A549 (cell line): ENCODE measurements around the gene POT1. TPM values are rescaled to one million over a fixed set of nuclear protein-coding genes. Genes with fewer than 3 reads are reported as not detected.

Experiments used
- ATAC-seq, 2 experiments: fragments of 200-7000 bp in 1 of 2; fragments of >200 bp in 1 of 2; cut with Nextera tagmentation in 1 of 2; cut with Tn5 transposase in 1 of 2; 3 replicates each; pipeline versions ENCODE4 v1.8.0 to v1.9.1; 2018 to 2020; ENCODE audit warnings: mild to moderate bottlenecking in 1 of 2, moderate library complexity in 1 of 2
- CTCF ChIA-PET: fragments of 300-600 bp; sonication (Branson Sonifier 250); formaldehyde crosslinking; extraction: SDS; loops from one replicate; lab custom pipeline; 2021; ENCODE audit warnings: antibody characterized with exemption, inconsistent platforms; lab: Yijun Ruan, JAX
- POLR2A ChIA-PET: fragments of 350-600 bp; formaldehyde crosslinking; extraction: SDS; loops from one replicate; lab custom pipeline; 2021; ENCODE audit warnings: antibody characterized with exemption, inconsistent platforms; lab: Yijun Ruan, JAX
- DNase-seq, 2 experiments: peaks; one replicate each; pipeline versions ENCODE4 v3.0.0 to v3.0.0-alpha.2; 2011 to 2016; ENCODE audit warnings: low read depth in 1 of 2, low spot score in 1 of 2
- FAIRE-seq: peaks from 2 replicates; lab custom pipeline; 2011; peaks lifted over from hg19 to GRCh38; lab: Jason Lieb, UNC
- H3K27ac ChIP-seq, 2 experiments: fragments of >200 bp; sonication (Bioruptor Twin); formaldehyde crosslinking; 3 replicates each; pipeline ENCODE4 v1.5.1; 2016 to 2017
- H3K4me1 ChIP-seq: fragments of >200 bp; sonication (Bioruptor Twin); formaldehyde crosslinking; 3 replicates; pipeline ENCODE4 v1.6.1; 2016
- H3K4me2 ChIP-seq: fragments of >200 bp; sonication (Bioruptor Twin); formaldehyde crosslinking; 3 replicates; pipeline ENCODE4 v1.6.1; 2016
- H3K4me3 ChIP-seq: fragments of >200 bp; sonication (Bioruptor Twin); formaldehyde crosslinking; 3 replicates; pipeline ENCODE4 v1.5.1; 2016
- H3K9me3 ChIP-seq: fragments of >200 bp; sonication (Bioruptor Twin); formaldehyde crosslinking; 3 replicates; pipeline ENCODE4 v1.6.1; 2016
- ATOH8 ChIP-seq: fragments of 250-450 bp; sonication (Bioruptor Pico); IDR thresholded peaks from 2 replicates; pipeline ENCODE4 v1.5.0; 2020; ENCODE audit warnings: low read depth, mild to moderate bottlenecking, moderate library complexity
- BHLHE40 ChIP-seq: IDR thresholded peaks from 2 replicates; pipeline ENCODE4 v1.6.1; 2012; ENCODE audit warnings: low read depth, low read length, inconsistent platforms
- CBX2 ChIP-seq: fragments of 200-600 bp; sonication (generic); IDR thresholded peaks from 2 replicates; pipeline ENCODE4 v1.6.1; 2016; ENCODE audit warnings: low read depth, mild to moderate bottlenecking, borderline replicate concordance
- CHD4 ChIP-seq: fragments of 200-600 bp; sonication (generic); IDR thresholded peaks from 2 replicates; pipeline ENCODE4 v1.6.1; 2016; ENCODE audit warnings: antibody characterized with exemption, mild to moderate bottlenecking, borderline replicate concordance
- EHMT2 ChIP-seq: fragments of 200-600 bp; sonication (generic); IDR thresholded peaks from 2 replicates; pipeline ENCODE4 v1.6.1; 2016; ENCODE audit warnings: antibody characterized with exemption, low read depth, mild to moderate bottlenecking, moderate library complexity
- FOXS1 ChIP-seq: fragments of 250-450 bp; sonication (Bioruptor Pico); IDR thresholded peaks from 2 replicates; pipeline ENCODE4 v1.5.0; 2020; ENCODE audit warnings: mild to moderate bottlenecking, moderate library complexity
- GATA3 ChIP-seq: IDR thresholded peaks from 2 replicates; pipeline ENCODE4 v1.6.1; 2012; ENCODE audit warnings: borderline replicate concordance
- HMGXB4 ChIP-seq: fragments of 250-450 bp; sonication (Bioruptor Pico); IDR thresholded peaks from 2 replicates; pipeline ENCODE4 v1.5.0; 2021; ENCODE audit warnings: mild to moderate bottlenecking, moderate library complexity, borderline replicate concordance
- HOXB5 ChIP-seq: fragments of 250-450 bp; sonication (Bioruptor Pico); IDR thresholded peaks from 2 replicates; pipeline ENCODE4 v1.5.0; 2020; ENCODE audit warnings: mild to moderate bottlenecking, moderate library complexity
- JUN ChIP-seq, 2 experiments: fragments of >200 bp; sonication (Bioruptor Twin); formaldehyde crosslinking; IDR thresholded peaks; 2 replicates in 1 of 2; 3 replicates in 1 of 2; pipeline ENCODE4 v1.6.1; 2016 to 2017
- JUNB ChIP-seq: fragments of >200 bp; sonication (Bioruptor Twin); formaldehyde crosslinking; IDR thresholded peaks from 2 replicates; pipeline ENCODE4 v1.6.1; 2016
- MYC ChIP-seq: IDR thresholded peaks from 2 replicates; pipeline ENCODE4 v1.6.1; 2012; ENCODE audit warnings: mild to moderate bottlenecking, inconsistent platforms, low read length, improper control_type of control experiment, borderline replicate concordance
- NPAS2 ChIP-seq: fragments of 250-450 bp; sonication (Bioruptor Pico); IDR thresholded peaks from 2 replicates; pipeline ENCODE4 v1.8.0; 2022; ENCODE audit warnings: mild to moderate bottlenecking, moderate library complexity, borderline replicate concordance
- NR3C1 ChIP-seq: fragments of >200 bp; sonication (Bioruptor Twin); formaldehyde crosslinking; IDR thresholded peaks from 3 replicates; pipeline ENCODE4 v1.6.1; 2017
- PHF8 ChIP-seq: fragments of 200-600 bp; sonication (generic); IDR thresholded peaks from 2 replicates; pipeline ENCODE4 v1.6.1; 2016; ENCODE audit warnings: low read depth, mild to moderate bottlenecking, antibody characterized with exemption, moderate library complexity, borderline replicate concordance
- RNF2 ChIP-seq: fragments of 200-600 bp; sonication (generic); IDR thresholded peaks from 2 replicates; pipeline ENCODE4 v1.6.1; 2016; ENCODE audit warnings: low read depth, mild to moderate bottlenecking, antibody characterized with exemption, moderate library complexity, borderline replicate concordance
- SMC3 ChIP-seq: fragments of >200 bp; sonication (Bioruptor Twin); formaldehyde crosslinking; IDR thresholded peaks from 3 replicates; pipeline ENCODE4 v1.6.1; 2018; ENCODE audit warnings: inconsistent platforms
- ZNF302 ChIP-seq: fragments of 250-450 bp; sonication (Bioruptor Pico); IDR thresholded peaks from 2 replicates; pipeline ENCODE4 v1.9.0; 2021; ENCODE audit warnings: inconsistent platforms, mild to moderate bottlenecking, moderate library complexity
- ZSCAN20 ChIP-seq: fragments of 250-450 bp; sonication (Bioruptor Pico); IDR thresholded peaks from 2 replicates; pipeline ENCODE4 v1.8.0; 2022; ENCODE audit warnings: mild to moderate bottlenecking, moderate library complexity
- WGBS: methylation state at CpG from one replicate; pipeline ENCODE4 v1.1.6; 2017; ENCODE audit errors: missing lambda C conversion rate; 5-methylcytosine and 5-hydroxymethylcytosine counted together
- polyA plus RNA-seq, 4 experiments: library from polyadenylated mRNA; depleted of rRNA in 3 of 4; stranded (reverse); fragments of >200 nt; fragmentation: RNase III in 1 of 4; extraction: RNeasy Plus Mini Kit Qiagen cat#74134 plus additional on column Dnase treatment in 1 of 4; gene quantifications; 2 replicates in 3 of 4; 3 replicates in 1 of 4; pipeline ENCODE4 v1.2.3, GENCODE V29; 2011 to 2017
- TF ChIP-seq, protein P1 (sequence below): fragments of 150-350 bp; IDR thresholded peaks from 2 replicates; pipeline ENCODE4 v1.6.1; 2014; ENCODE audit warnings: low read depth, mild to moderate bottlenecking, low read length
- TF ChIP-seq, protein P2 (sequence below): fragments of 450-650 bp; IDR thresholded peaks from 2 replicates; pipeline ENCODE4 v1.6.1; 2014; ENCODE audit warnings: antibody characterized with exemption
- TF ChIP-seq, protein P3 (sequence below): fragments of >200 bp; sonication (Bioruptor Twin); formaldehyde crosslinking; IDR thresholded peaks from 2 replicates; pipeline ENCODE4 v1.6.1; 2016

Gene POT1
- polyA plus RNA-seq, 2 of the 4 experiments (the other 2 are of a cell fraction): 21.6 to 56.2 TPM

DNA sequence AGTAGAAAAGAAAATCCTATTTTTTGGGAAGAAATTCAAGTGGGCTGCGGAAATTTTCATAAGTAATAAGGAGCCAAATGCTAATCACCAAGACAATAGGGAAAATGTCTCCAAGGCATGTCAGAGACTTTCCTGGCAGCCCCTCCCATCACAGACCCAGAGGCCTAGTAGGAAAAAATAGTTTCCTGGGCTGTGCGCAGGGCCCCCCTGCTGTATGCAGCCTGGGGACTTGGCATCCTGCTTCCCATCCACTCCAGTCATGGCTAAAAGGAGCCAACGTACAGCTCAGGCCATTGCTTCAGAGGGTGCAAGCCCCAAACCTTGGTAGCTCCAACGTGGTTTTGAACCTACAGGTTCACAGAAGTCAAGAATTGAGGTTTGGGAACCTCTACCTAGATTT, 12.8 kb upstream of the POT1 start (continued):
- TF ChIP-seq CBX2 (no peak), BHLHE40 (no peak), NR3C1 (no peak)
- TF ChIP-seq, protein P1, sequence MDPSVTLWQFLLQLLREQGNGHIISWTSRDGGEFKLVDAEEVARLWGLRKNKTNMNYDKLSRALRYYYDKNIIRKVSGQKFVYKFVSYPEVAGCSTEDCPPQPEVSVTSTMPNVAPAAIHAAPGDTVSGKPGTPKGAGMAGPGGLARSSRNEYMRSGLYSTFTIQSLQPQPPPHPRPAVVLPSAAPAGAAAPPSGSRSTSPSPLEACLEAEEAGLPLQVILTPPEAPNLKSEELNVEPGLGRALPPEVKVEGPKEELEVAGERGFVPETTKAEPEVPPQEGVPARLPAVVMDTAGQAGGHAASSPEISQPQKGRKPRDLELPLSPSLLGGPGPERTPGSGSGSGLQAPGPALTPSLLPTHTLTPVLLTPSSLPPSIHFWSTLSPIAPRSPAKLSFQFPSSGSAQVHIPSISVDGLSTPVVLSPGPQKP: no peak
- TF ChIP-seq, all 56 proteins: peak for 0

DNA sequence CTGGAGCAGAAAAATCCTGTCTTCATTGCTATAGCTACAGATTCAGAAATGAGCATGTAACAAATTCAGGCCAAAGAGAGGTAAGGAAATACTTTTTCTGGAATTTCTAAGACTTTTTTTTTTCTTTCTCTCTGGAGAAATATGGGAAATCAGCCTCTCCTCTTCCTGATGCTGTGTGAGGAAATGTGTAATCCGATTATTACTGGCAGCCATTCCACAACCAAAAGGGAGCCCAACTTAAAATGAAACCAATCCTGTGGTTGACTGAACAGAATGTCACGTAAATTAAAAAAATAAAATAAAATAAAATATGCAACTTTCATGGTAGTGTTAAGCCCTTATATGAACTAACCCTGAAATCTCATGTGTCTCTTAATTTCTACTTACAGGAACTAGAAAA, 10.7 kb upstream of the POT1 start:
- no peak overlapping the region for H3K4me2 ChIP-seq
- WGBS: 45% methylated on average over 2 of the region's 2 CpGs
- ChIA-PET POLR2A (no interaction called here), CTCF (interaction anchor here (1.4 kb wide), 1 partner anchor 57 kb away, joined by 3 read pairs; no protein-coding TSS in a partner anchor)
- no peaks in the 10 kb centered on the region for H3K4me1 ChIP-seq
- H3K27ac ChIP-seq: no peak overlapping the region
- H3K9me3 ChIP-seq: no peaks in the 10 kb centered on the region
- H3K4me3 ChIP-seq: no peak overlapping the region
- no peak for TF ChIP-seq GATA3
- TF ChIP-seq, protein P1: no peak
- no peak for DNase-seq
- FAIRE-seq: no peak
- ATAC-seq: no peak

DNA sequence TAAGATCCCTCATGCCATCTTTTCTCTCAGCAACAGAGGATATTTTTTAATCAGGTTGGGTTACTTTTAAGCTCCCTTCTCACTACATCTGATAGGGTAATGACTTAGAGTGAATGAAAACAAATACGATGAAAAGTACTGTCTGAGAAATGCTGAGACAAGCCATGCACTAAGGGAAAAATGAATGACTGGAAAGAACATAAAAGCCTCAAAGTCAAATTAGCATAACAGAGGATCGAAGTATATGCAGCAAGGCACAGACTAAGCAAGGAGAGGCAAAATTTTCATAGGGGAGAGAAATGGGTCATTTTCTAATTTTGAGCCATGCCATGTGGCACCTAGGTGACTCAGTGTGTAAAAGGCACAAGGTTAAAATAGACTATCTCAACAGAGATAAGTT, 8.5 kb upstream of the POT1 start:
- no peak for DNase-seq
- H3K4me3 ChIP-seq: no peak overlapping the region
- FAIRE-seq: no peak
- ChIA-PET POLR2A (no interaction called here), CTCF (no interaction called here)
- no peak overlapping the region for H3K27ac ChIP-seq
- H3K4me1 ChIP-seq: no peaks in the 10 kb centered on the region
- 36% methylated on average over 2 of the region's 2 CpGs for WGBS
- H3K4me2 ChIP-seq: no peak overlapping the region
- no peaks in the 10 kb centered on the region for H3K9me3 ChIP-seq
- ATAC-seq: no peak
- TF ChIP-seq HMGXB4 (CRISPR knock-in tag) (no peak), JUNB (no peak)
- TF ChIP-seq, protein P2, sequence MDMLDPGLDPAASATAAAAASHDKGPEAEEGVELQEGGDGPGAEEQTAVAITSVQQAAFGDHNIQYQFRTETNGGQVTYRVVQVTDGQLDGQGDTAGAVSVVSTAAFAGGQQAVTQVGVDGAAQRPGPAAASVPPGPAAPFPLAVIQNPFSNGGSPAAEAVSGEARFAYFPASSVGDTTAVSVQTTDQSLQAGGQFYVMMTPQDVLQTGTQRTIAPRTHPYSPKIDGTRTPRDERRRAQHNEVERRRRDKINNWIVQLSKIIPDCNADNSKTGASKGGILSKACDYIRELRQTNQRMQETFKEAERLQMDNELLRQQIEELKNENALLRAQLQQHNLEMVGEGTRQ: no peak

DNA sequence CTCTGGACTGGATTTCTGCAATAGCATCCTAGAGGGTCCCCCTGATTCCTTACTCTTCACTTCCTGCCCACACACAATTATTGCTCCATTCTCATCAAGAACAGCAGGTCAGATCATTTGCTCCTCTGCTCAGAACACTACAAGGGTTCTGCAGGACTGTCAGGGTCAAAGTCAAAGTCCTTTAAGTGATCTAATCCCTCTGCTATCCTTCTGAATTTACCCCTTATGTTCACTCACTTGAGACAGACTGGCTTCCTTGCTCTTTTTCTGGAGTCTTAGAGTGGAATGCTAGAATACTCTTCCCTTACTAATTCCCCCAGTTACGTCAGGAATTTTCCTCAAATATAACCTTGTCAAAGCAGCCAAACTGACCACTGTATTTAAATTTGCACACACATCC, 7.5 kb upstream of the POT1 start:
- no peak overlapping the region for H3K27ac ChIP-seq
- TF ChIP-seq MYC: no peak
- no peak for TF ChIP-seq ZSCAN20 (CRISPR knock-in tag)
- no peak for TF ChIP-seq JUNB
- TF ChIP-seq HOXB5: no peak
- TF ChIP-seq PHF8: no peak
- no peak for TF ChIP-seq SMC3
- no peak for TF ChIP-seq ZNF302 (CRISPR knock-in tag)
- no peak for TF ChIP-seq BHLHE40
- TF ChIP-seq JUN (IDR thresholded peaks at IDR 0.05): no peak
- TF ChIP-seq, protein P3, sequence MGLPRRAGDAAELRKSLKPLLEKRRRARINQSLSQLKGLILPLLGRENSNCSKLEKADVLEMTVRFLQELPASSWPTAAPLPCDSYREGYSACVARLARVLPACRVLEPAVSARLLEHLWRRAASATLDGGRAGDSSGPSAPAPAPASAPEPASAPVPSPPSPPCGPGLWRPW: no peak
- TF ChIP-seq NPAS2 (CRISPR knock-in tag): no peak
- TF ChIP-seq CHD4: no peak
- no peak for TF ChIP-seq RNF2
- TF ChIP-seq ATOH8: no peak
- no peak for TF ChIP-seq EHMT2
- TF ChIP-seq FOXS1 (CRISPR knock-in tag): no peak
- TF ChIP-seq, protein P1: no peak
- H3K9me3 ChIP-seq: no peaks in the 10 kb centered on the region
- ChIA-PET POLR2A (no interaction called here), CTCF (no interaction called here)
- H3K4me2 ChIP-seq: no peak overlapping the region
- H3K4me1 ChIP-seq: no peaks in the 10 kb centered on the region
- ATAC-seq (no peak), FAIRE-seq (no peak), DNase-seq (no peak)
- WGBS: 50% methylated on average over 1 of the region's 1 CpG
- H3K4me3 ChIP-seq: no peak overlapping the region
